GM12864 (cell line): ENCODE results near the gene FAM13C.

ENCODE experiments used
- DNase-seq: peaks from one replicate; pipeline ENCODE4 v3.0.0-alpha.2; 2011; ENCODE audit warnings: low read depth
- H3K4me3 ChIP-seq: 2 replicates; pipeline ENCODE4 v1.5.1; 2011; ENCODE audit warnings: mild to moderate bottlenecking, low read depth, low read length, control low read depth
- TF ChIP-seq, protein P1 (sequence below): IDR thresholded peaks from 2 replicates; pipeline ENCODE4 v1.5.1; 2011; ENCODE audit warnings: low read depth, mild to moderate bottlenecking, moderate library complexity, low read length, control low read depth, inconsistent platforms; ENCODE audit errors: missing control alignments

Gene FAM13C

DNA sequence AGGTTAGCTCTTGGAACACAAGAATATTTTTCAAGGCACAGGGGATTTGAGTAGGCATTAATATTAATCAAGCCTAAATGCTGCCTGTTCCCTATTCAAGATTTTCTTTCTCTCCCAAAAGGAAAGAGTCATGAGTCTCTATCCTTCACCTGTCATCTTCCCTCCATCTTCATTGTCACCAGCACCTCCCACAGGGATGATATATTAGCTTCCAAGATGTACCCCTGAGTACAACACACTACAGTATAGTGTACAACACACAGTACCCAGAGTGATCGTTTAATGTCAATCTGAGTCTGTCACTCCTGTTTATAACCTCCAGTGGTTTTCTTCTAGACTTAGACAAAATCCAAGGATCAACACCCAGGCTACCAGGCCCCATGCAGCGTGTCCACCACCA, 50.1 kb downstream of the FAM13C start:
- TF ChIP-seq, protein P1, sequence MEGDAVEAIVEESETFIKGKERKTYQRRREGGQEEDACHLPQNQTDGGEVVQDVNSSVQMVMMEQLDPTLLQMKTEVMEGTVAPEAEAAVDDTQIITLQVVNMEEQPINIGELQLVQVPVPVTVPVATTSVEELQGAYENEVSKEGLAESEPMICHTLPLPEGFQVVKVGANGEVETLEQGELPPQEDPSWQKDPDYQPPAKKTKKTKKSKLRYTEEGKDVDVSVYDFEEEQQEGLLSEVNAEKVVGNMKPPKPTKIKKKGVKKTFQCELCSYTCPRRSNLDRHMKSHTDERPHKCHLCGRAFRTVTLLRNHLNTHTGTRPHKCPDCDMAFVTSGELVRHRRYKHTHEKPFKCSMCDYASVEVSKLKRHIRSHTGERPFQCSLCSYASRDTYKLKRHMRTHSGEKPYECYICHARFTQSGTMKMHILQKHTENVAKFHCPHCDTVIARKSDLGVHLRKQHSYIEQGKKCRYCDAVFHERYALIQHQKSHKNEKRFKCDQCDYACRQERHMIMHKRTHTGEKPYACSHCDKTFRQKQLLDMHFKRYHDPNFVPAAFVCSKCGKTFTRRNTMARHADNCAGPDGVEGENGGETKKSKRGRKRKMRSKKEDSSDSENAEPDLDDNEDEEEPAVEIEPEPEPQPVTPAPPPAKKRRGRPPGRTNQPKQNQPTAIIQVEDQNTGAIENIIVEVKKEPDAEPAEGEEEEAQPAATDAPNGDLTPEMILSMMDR: no peak
- H3K4me3 ChIP-seq: no peak overlapping the region
- DNase-seq: no peak

DNA sequence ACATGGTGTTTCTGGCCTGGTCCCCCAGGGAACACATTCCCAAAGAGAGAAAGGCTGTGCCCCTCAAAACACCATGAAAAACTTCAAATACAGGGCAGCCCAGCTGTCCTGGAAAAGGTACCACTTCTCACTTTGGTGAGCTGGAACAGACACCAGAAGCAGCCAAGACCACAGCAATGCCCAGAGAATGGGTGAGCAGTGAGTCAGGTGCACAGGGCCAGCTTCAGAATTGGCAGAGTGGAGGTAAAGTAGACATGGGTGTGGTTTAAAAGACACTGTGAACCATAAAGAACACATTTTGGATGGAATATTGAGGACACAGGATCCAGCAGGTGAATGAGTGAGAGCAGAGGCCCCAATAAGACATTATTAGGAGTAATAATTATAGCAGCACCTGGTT, 51.3 kb downstream of the FAM13C start:
- TF ChIP-seq, protein P1: no peak
- no peak overlapping the region for H3K4me3 ChIP-seq
- no peak for DNase-seq

GRCh38 chr10:59310324-59310914, 51.9 kb downstream of the FAM13C start:
- H3K4me3 ChIP-seq: no peak overlapping the region
- TF ChIP-seq, protein P1: no peak
- no peak for DNase-seq

- DNase-seq: no peak
- TF ChIP-seq, protein P1: no peak
- no peak overlapping the region for H3K4me3 ChIP-seq
Observed at GRCh38 chr10:59304521-59305097, 57.7 kb downstream of the FAM13C start.

- H3K4me3 ChIP-seq: no peak overlapping the region
- TF ChIP-seq, protein P1: no peak
- no peak for DNase-seq
Observed at GRCh38 chr10:59303018-59303417, 59.3 kb downstream of the FAM13C start.

GRCh38 chr10:59302381-59302780, 60.0 kb downstream of the FAM13C start:
- H3K4me3 ChIP-seq: no peak overlapping the region
- DNase-seq: no peak
- TF ChIP-seq, protein P1: no peak
